HepG2 (cell line): ENCODE results near the gene UBE2I. TPM values are rescaled to one million over a fixed set of nuclear protein-coding genes. Genes with fewer than 3 reads are reported as not detected.

Experiments used
- CREB1 ChIP-seq, 2 experiments: fragments of 450-650 bp in 1 of 2; IDR thresholded peaks; 2 replicates each; pipeline ENCODE4 v1.6.1; 2016 to 2017; ENCODE audit warnings: control low read depth in 1 of 2, mild to moderate bottlenecking in 1 of 2, missing compliant biosample characterization in 1 of 2, missing genetic modification characterization in 1 of 2
- DR1 ChIP-seq: sonication (generic); formaldehyde crosslinking; IDR thresholded peaks from 2 replicates; pipeline ENCODE4 v1.8.0; 2021; ENCODE audit warnings: mild to moderate bottlenecking, missing genetic modification reagents, inconsistent platforms
- HNRNPL ChIP-seq: fragments of 200-400 bp; formaldehyde crosslinking; IDR thresholded peaks from 2 replicates; pipeline ENCODE4 v1.6.1; 2017; ENCODE audit warnings: mild to moderate bottlenecking, low read depth, low read length
- MAFK ChIP-seq, 2 experiments: IDR thresholded peaks in 1 of 2; conservative IDR thresholded peaks in 1 of 2; 2 replicates each; pipeline ENCODE4 v1.6.1; 2011; ENCODE audit warnings: improper control_type of control experiment in 2 of 2, low read length in 2 of 2
- MXD4 ChIP-seq: IDR thresholded peaks from 2 replicates; pipeline ENCODE4 v1.6.1; 2016; ENCODE audit warnings: mild to moderate bottlenecking, missing biosample characterization, missing genetic modification reagents
- NFYC ChIP-seq: IDR thresholded peaks from 2 replicates; pipeline ENCODE4 v1.6.1; 2016; ENCODE audit warnings: missing genetic modification reagents, missing compliant biosample characterization
- NR2F6 ChIP-seq, 2 experiments: IDR thresholded peaks; 2 replicates each; pipeline ENCODE4 v1.6.1; 2016; ENCODE audit warnings: antibody characterized with exemption in 1 of 2, mild to moderate bottlenecking in 1 of 2
- RCOR2 ChIP-seq: IDR thresholded peaks from 2 replicates; pipeline ENCODE4 v1.6.1; 2016; ENCODE audit warnings: missing biosample characterization, missing genetic modification reagents
- SAP130 ChIP-seq: IDR thresholded peaks from 2 replicates; pipeline ENCODE4 v1.6.1; 2016; ENCODE audit warnings: low read depth
- SATB2 ChIP-seq: sonication (generic); formaldehyde crosslinking; IDR thresholded peaks from 2 replicates; pipeline ENCODE4 v1.5.0; 2020; ENCODE audit warnings: missing genetic modification reagents
- SP4 ChIP-seq: sonication (generic); formaldehyde crosslinking; IDR thresholded peaks from 2 replicates; pipeline ENCODE4 v1.8.1; 2023; ENCODE audit warnings: mild to moderate bottlenecking, missing genetic modification reagents
- THAP11 ChIP-seq: IDR thresholded peaks from 2 replicates; pipeline ENCODE4 v1.6.1; 2016; ENCODE audit warnings: missing biosample characterization, missing genetic modification reagents
- ZNF333 ChIP-seq: sonication (generic); formaldehyde crosslinking; IDR thresholded peaks from 2 replicates; pipeline ENCODE4 v1.4.0; 2020; ENCODE audit warnings: mild to moderate bottlenecking, missing genetic modification reagents, borderline replicate concordance
- polyA plus RNA-seq, 8 experiments: library from polyadenylated mRNA; depleted of rRNA in 3 of 8; stranded (reverse) in 7 of 8; unstranded in 1 of 8; fragments of >200 nt; fragmentation: Illumina TruSeq in 4 of 8; extraction: Trizol in 4 of 8; gene quantifications; 2 replicates each; pipeline versions ENCODE4 v1.2.1 to v1.2.3, GENCODE V29; 2011 to 2016; ENCODE audit warnings: low read depth in 4 of 8, missing spikeins in 1 of 8, mixed read lengths in 1 of 8; ENCODE audit not compliant: insufficient read depth in 1 of 8
- total RNA-seq, 5 experiments: library from RNA; depleted of rRNA; stranded (reverse); fragments of >200 nt; fragmentation: Illumina TruSeq; extraction: Trizol; gene quantifications; 2 replicates each; pipeline ENCODE4 v1.2.3, GENCODE V29; 2016; ENCODE audit warnings: low read depth in 1 of 5
- TF ChIP-seq, protein P1 (sequence below): sonication (generic); formaldehyde crosslinking; IDR thresholded peaks from 2 replicates; pipeline ENCODE4 v1.5.0; 2020; ENCODE audit warnings: missing genetic modification reagents
- TF ChIP-seq, protein P2 (sequence below): sonication (generic); formaldehyde crosslinking; conservative IDR thresholded peaks from 2 replicates; pipeline ENCODE4 v1.8.1; 2023; ENCODE audit warnings: missing genetic modification reagents
- TF ChIP-seq, protein P3 (sequence below): sonication (generic); formaldehyde crosslinking; IDR thresholded peaks from 2 replicates; pipeline ENCODE4 v1.5.0; 2020; ENCODE audit warnings: missing genetic modification reagents, mild to moderate bottlenecking, borderline replicate concordance
- TF ChIP-seq, protein P4 (sequence below): sonication (generic); formaldehyde crosslinking; IDR thresholded peaks from 2 replicates; pipeline ENCODE4 v1.5.0; 2020; ENCODE audit warnings: mild to moderate bottlenecking, missing genetic modification reagents, moderate library complexity
- TF ChIP-seq, protein P5 (sequence below): IDR thresholded peaks from 2 replicates; pipeline ENCODE4 v1.6.1; 2016; ENCODE audit warnings: missing genetic modification reagents, missing compliant biosample characterization
- TF ChIP-seq, protein P6 (sequence below): IDR thresholded peaks from 2 replicates; pipeline ENCODE4 v1.6.1; 2016; ENCODE audit warnings: mild to moderate bottlenecking

UBE2I gene
- total and polyA plus RNA-seq, 2 of the 13 experiments (the other 11 are each of a cell fraction or from before 2014, with no cell fraction given) = 75.8 to 98.9 TPM

DNA sequence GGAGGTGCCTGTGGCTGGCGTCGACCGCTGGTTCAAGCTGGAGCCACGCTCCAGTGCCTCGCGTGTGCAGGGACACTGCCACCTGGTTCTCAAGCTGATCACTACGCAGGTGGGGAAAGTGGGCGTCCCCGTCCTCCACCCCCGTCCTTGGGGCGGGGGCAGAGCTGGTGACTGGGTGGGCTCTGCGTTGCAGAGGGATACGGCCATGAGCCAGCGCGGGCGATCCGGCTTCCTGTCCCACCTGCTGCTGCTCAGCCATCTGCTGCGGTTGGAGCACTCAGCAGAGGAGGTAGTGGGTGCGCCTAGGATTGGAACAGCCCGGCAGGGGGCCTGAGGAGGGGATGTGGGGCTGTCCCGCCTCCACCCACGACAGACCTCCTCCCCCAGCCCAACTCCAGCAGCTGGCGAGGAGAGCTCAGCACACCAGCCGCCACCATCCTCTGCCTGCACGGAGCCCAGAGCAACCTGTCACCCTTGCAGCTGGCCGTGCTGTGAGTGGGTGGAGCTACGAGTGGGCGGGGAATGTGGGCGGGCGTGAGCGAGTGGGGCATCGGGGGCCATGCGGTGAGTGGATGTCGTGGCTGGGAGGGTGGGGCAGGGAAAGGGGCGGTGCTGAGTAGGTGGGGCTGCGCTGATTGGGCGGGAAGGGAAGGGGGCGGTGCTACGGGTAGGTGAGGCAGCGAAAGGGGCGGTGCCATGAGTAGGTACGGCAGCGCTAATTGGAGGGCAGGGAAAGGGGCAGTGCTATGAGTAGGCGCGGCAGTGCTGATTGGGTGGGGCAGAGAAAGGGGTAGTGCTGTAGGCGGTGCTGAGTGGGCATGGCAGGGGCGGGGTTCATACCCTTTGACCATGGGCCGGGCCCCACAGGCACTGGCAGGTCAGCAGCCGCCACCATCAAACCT, 33.3 kb downstream of the UBE2I start (continued):
- TF ChIP-seq, protein P1, sequence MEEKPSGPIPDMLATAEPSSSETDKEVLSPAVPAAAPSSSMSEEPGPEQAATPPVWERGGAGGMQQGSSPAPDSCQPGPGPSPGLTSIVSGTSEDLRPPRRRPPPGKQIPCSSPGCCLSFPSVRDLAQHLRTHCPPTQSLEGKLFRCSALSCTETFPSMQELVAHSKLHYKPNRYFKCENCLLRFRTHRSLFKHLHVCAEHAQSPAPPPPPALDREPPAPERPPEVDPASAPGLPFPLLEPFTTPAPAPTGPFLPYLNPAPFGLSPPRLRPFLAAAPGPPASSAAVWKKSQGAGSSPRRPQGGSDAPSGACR (CRISPR knock-in tag) = 0 out of 2 replicates have a peak, but pooled peaks have one; percentile 17
- peak; percentile 88 for TF ChIP-seq HNRNPL
- TF ChIP-seq, protein P2, sequence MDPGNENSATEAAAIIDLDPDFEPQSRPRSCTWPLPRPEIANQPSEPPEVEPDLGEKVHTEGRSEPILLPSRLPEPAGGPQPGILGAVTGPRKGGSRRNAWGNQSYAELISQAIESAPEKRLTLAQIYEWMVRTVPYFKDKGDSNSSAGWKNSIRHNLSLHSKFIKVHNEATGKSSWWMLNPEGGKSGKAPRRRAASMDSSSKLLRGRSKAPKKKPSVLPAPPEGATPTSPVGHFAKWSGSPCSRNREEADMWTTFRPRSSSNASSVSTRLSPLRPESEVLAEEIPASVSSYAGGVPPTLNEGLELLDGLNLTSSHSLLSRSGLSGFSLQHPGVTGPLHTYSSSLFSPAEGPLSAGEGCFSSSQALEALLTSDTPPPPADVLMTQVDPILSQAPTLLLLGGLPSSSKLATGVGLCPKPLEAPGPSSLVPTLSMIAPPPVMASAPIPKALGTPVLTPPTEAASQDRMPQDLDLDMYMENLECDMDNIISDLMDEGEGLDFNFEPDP = no peak
- no peak for TF ChIP-seq RCOR2 (CRISPR knock-in tag)
- TF ChIP-seq NR2F6 (IDR thresholded peaks at IDR 0.05) = no peak
- TF ChIP-seq NR2F6 (CRISPR knock-in tag; IDR thresholded peaks at IDR 0.05) = 0 out of 2 replicates have a peak, but pooled peaks have one; percentile 22
- TF ChIP-seq MXD4 (CRISPR knock-in tag) = peak; percentile 62; the same call in 1 of the 2 replicates
- TF ChIP-seq, protein P3, sequence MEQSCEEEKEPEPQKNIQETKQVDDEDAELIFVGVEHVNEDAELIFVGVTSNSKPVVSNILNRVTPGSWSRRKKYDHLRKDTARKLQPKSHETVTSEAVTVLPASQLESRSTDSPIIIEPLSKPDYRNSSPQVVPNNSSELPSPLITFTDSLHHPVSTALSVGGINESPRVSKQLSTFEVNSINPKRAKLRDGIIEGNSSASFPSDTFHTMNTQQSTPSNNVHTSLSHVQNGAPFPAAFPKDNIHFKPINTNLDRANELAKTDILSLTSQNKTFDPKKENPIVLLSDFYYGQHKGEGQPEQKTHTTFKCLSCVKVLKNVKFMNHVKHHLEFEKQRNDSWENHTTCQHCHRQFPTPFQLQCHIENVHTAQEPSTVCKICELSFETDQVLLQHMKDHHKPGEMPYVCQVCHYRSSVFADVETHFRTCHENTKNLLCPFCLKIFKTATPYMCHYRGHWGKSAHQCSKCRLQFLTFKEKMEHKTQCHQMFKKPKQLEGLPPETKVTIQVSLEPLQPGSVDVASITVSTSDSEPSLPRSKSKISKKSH = 0 out of 2 replicates have a peak, but pooled peaks have one; percentile 12
- TF ChIP-seq, protein P4, sequence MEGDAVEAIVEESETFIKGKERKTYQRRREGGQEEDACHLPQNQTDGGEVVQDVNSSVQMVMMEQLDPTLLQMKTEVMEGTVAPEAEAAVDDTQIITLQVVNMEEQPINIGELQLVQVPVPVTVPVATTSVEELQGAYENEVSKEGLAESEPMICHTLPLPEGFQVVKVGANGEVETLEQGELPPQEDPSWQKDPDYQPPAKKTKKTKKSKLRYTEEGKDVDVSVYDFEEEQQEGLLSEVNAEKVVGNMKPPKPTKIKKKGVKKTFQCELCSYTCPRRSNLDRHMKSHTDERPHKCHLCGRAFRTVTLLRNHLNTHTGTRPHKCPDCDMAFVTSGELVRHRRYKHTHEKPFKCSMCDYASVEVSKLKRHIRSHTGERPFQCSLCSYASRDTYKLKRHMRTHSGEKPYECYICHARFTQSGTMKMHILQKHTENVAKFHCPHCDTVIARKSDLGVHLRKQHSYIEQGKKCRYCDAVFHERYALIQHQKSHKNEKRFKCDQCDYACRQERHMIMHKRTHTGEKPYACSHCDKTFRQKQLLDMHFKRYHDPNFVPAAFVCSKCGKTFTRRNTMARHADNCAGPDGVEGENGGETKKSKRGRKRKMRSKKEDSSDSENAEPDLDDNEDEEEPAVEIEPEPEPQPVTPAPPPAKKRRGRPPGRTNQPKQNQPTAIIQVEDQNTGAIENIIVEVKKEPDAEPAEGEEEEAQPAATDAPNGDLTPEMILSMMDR (CRISPR knock-in tag) = 0 out of 2 replicates have a peak, but pooled peaks have one; percentile 10
- TF ChIP-seq MAFK (conservative IDR thresholded peaks at IDR 0.05 in 1 of 2, IDR thresholded peaks at IDR 0.05 in 1 of 2; ENCODE audit: low read length in 2 of 2) = peak; percentile 39 to 54; a peak in 2 of 4 replicates
- TF ChIP-seq NFYC (CRISPR knock-in tag) = peak; percentile 92
- TF ChIP-seq ZNF333 = no peak
- TF ChIP-seq, protein P5, sequence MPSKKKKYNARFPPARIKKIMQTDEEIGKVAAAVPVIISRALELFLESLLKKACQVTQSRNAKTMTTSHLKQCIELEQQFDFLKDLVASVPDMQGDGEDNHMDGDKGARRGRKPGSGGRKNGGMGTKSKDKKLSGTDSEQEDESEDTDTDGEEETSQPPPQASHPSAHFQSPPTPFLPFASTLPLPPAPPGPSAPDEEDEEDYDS (CRISPR knock-in tag) = peak; percentile 98
- TF ChIP-seq SP4 (CRISPR knock-in tag) = peak; percentile 100
- peak; percentile 95 for TF ChIP-seq DR1 (CRISPR knock-in tag)
- no peak for TF ChIP-seq SATB2 (CRISPR knock-in tag)
- 0 out of 2 replicates have a peak, but pooled peaks have one; percentile 49 for TF ChIP-seq THAP11 (CRISPR knock-in tag)
- TF ChIP-seq CREB1 (IDR thresholded peaks at IDR 0.05) = peak; percentile 83
- no peak for TF ChIP-seq CREB1 (CRISPR knock-in tag; IDR thresholded peaks at IDR 0.05)
- TF ChIP-seq, protein P6, sequence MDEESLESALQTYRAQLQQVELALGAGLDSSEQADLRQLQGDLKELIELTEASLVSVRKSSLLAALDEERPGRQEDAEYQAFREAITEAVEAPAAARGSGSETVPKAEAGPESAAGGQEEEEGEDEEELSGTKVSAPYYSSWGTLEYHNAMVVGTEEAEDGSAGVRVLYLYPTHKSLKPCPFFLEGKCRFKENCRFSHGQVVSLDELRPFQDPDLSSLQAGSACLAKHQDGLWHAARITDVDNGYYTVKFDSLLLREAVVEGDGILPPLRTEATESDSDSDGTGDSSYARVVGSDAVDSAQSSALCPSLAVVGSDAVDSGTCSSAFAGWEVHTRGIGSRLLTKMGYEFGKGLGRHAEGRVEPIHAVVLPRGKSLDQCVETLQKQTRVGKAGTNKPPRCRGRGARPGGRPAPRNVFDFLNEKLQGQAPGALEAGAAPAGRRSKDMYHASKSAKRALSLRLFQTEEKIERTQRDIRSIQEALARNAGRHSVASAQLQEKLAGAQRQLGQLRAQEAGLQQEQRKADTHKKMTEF = 0 out of 2 replicates have a peak, but pooled peaks have one; percentile 31
- peak; percentile 93 for TF ChIP-seq SAP130
